Stimulated activated CD8-positive, alpha-beta memory T cell treated with anti-CD3 and anti-CD28 coated beads, Interleukin-7, amount 100 ng/mL, for 48 hours (primary cell): ENCODE measurements around the gene ZNF12.
"Not testable (repeated sequence)": the region's sequence is repeated elsewhere in the genome, so short reads cannot be mapped to it uniquely, and the experiment has no call there.

ENCODE experiments used
- DNase-seq, 2 donors: peaks; one replicate each; pipeline ENCODE4 v3.0.0-alpha.2; 2020; ENCODE audit warnings: low read depth in 1 of 2; ENCODE audit errors: extremely low read depth in 1 of 2

ZNF12 gene

GRCh38 chr7:6700793-6701192, 6.0 kb downstream of the ZNF12 start:
- DNase-seq, result no peak

GRCh38 chr7:6691609-6692106, 15.1 kb downstream of the ZNF12 start:
- no peak for DNase-seq

- DNase-seq, result no peak
Measured at GRCh38 chr7:6691103-6691502, 15.6 kb downstream of the ZNF12 start.

- no peak for DNase-seq
Measured at GRCh38 chr7:6680146-6680545, 26.6 kb downstream of the ZNF12 start.

- no peak for DNase-seq
Measured at GRCh38 chr7:6675807-6676405, 30.8 kb downstream of the ZNF12 start.

GRCh38 chr7:6670851-6671250, 35.9 kb downstream of the ZNF12 start:
- DNase-seq, result not testable (repeated sequence)

- DNase-seq, result no peak
Measured at GRCh38 chr7:6658618-6659345, 48.0 kb downstream of the ZNF12 start.

- no peak for DNase-seq
Measured at GRCh38 chr7:6656413-6656812, 50.3 kb downstream of the ZNF12 start.

GRCh38 chr7:6655636-6656385, 50.9 kb downstream of the ZNF12 start:
- no peak for DNase-seq

- DNase-seq, result no peak
Measured at GRCh38 chr7:6654842-6655610, 51.7 kb downstream of the ZNF12 start.

- DNase-seq, result no peak
Measured at GRCh38 chr7:6654113-6654841, 52.5 kb downstream of the ZNF12 start.

GRCh38 chr7:6653071-6654003, 53.4 kb downstream of the ZNF12 start:
- no peak for DNase-seq

GRCh38 chr7:6652446-6653011, 54.2 kb downstream of the ZNF12 start:
- no peak for DNase-seq

- DNase-seq, result no peak
Measured at GRCh38 chr7:6651851-6652445, 54.8 kb downstream of the ZNF12 start.

GRCh38 chr7:6650521-6651011, 56.2 kb downstream of the ZNF12 start:
- DNase-seq, result no peak

GRCh38 chr7:6650086-6650485, 56.7 kb downstream of the ZNF12 start:
- no peak for DNase-seq

GRCh38 chr7:6649241-6649961, 57.3 kb downstream of the ZNF12 start:
- DNase-seq, result no peak

GRCh38 chr7:6648815-6649104, 58.0 kb downstream of the ZNF12 start:
- no peak for DNase-seq
